Trophoblast cell (in vitro differentiated cells and primary cell): ENCODE results near the gene LRMDA.

Experiments used
- DNase-seq, 2 donors: peaks; one replicate each; pipeline ENCODE4 v3.0.0-alpha.2; 2016
- H2AFZ ChIP-seq: 2 replicates; pipeline ENCODE4 v1.6.1; 2013; ENCODE audit warnings: low read length, moderate library complexity, mild to moderate bottlenecking; ENCODE audit not compliant: insufficient read depth, poor library complexity
- H2AK5ac ChIP-seq: 2 replicates; pipeline ENCODE4 v1.6.1; 2013; ENCODE audit warnings: mild to moderate bottlenecking, low read length
- H2BK120ac ChIP-seq: 2 replicates; pipeline ENCODE4 v1.6.1; 2013; ENCODE audit warnings: low read length, mild to moderate bottlenecking, moderate library complexity; ENCODE audit not compliant: insufficient read depth, poor library complexity
- H2BK12ac ChIP-seq: 2 replicates; pipeline ENCODE4 v1.6.1; 2013; ENCODE audit warnings: mild to moderate bottlenecking, low read length, moderate library complexity
- H2BK5ac ChIP-seq: 2 replicates; pipeline ENCODE4 v1.6.1; 2013; ENCODE audit warnings: low read length, low read depth, moderate library complexity, mild to moderate bottlenecking; ENCODE audit not compliant: poor library complexity
- H3K14ac ChIP-seq: 2 replicates; pipeline ENCODE4 v1.6.1; 2013; ENCODE audit warnings: mild to moderate bottlenecking, low read length
- H3K18ac ChIP-seq: 2 replicates; pipeline ENCODE4 v1.6.1; 2013; ENCODE audit warnings: mild to moderate bottlenecking, low read length
- H3K23ac ChIP-seq: 2 replicates; pipeline ENCODE4 v1.6.1; 2013; ENCODE audit warnings: low read length
- H3K27ac ChIP-seq: 2 replicates; pipeline ENCODE4 v1.5.1; 2013; ENCODE audit warnings: low read depth, mild to moderate bottlenecking, inconsistent platforms, low read length, moderate library complexity
- H3K27me3 ChIP-seq: 2 replicates; pipeline ENCODE4 v1.6.1; 2013; ENCODE audit warnings: inconsistent platforms, mild to moderate bottlenecking, low read length, moderate library complexity; ENCODE audit not compliant: insufficient read depth
- H3K36me3 ChIP-seq, 2 experiments: 1 replicate in 1 of 2; 2 replicates in 1 of 2; pipeline ENCODE4 v1.6.1; 2013; ENCODE audit warnings: low read length in 2 of 2, mild to moderate bottlenecking in 2 of 2, moderate library complexity in 1 of 2; ENCODE audit not compliant: insufficient read depth in 2 of 2, control insufficient read depth in 1 of 2
- H3K4ac ChIP-seq: 2 replicates; pipeline ENCODE4 v1.6.1; 2013; ENCODE audit warnings: low read depth, mild to moderate bottlenecking, low read length, moderate library complexity
- H3K4me1 ChIP-seq, 2 experiments: 1 replicate in 1 of 2; 2 replicates in 1 of 2; pipeline ENCODE4 v1.6.1; 2013; ENCODE audit warnings: low read length in 2 of 2, mild to moderate bottlenecking in 2 of 2, moderate library complexity in 1 of 2; ENCODE audit not compliant: insufficient read depth in 2 of 2, control insufficient read depth in 1 of 2
- H3K4me2 ChIP-seq: 2 replicates; pipeline ENCODE4 v1.6.1; 2013; ENCODE audit warnings: inconsistent platforms, mild to moderate bottlenecking, low read length, moderate library complexity
- H3K4me3 ChIP-seq: 2 replicates; pipeline ENCODE4 v1.5.1; 2013; ENCODE audit warnings: mild to moderate bottlenecking, low read depth, low read length, inconsistent platforms
- H3K79me1 ChIP-seq: one replicate; pipeline ENCODE4 v1.6.1; 2013; ENCODE audit warnings: low read length
- H3K79me2 ChIP-seq: 2 replicates; pipeline ENCODE4 v1.6.1; 2013; ENCODE audit warnings: low read length, mild to moderate bottlenecking; ENCODE audit not compliant: control insufficient read depth, insufficient read depth, poor library complexity
- H3K9ac ChIP-seq: 2 replicates; pipeline ENCODE4 v1.6.1; 2013; ENCODE audit warnings: mild to moderate bottlenecking, low read length
- H3K9me3 ChIP-seq: 2 replicates; pipeline ENCODE4 v1.6.1; 2013; ENCODE audit warnings: low read depth, mild to moderate bottlenecking, control low read depth, inconsistent platforms, low read length; ENCODE audit not compliant: insufficient read depth
- H4K12ac ChIP-seq: 2 replicates; pipeline ENCODE4 v1.6.1; 2013; ENCODE audit warnings: low read depth, mild to moderate bottlenecking, low read length, moderate library complexity
- H4K8ac ChIP-seq: 2 replicates; pipeline ENCODE4 v1.6.1; 2013; ENCODE audit warnings: low read depth, mild to moderate bottlenecking, low read length, moderate library complexity
- H4K91ac ChIP-seq: one replicate; pipeline ENCODE4 v1.6.1; 2013; ENCODE audit warnings: low read depth, mild to moderate bottlenecking, low read length, moderate library complexity
- WGBS: extraction: QIAGEN DNeasy Blood & Tissue Kit; methylation state at CpG from one replicate; pipeline ENCODE4 v1.1.7; 2013; ENCODE audit warnings: missing lambda C conversion rate; ENCODE audit not compliant: insufficient read length, insufficient coverage; ENCODE audit errors: extremely low coverage; 5-methylcytosine and 5-hydroxymethylcytosine counted together

Gene LRMDA

DNA sequence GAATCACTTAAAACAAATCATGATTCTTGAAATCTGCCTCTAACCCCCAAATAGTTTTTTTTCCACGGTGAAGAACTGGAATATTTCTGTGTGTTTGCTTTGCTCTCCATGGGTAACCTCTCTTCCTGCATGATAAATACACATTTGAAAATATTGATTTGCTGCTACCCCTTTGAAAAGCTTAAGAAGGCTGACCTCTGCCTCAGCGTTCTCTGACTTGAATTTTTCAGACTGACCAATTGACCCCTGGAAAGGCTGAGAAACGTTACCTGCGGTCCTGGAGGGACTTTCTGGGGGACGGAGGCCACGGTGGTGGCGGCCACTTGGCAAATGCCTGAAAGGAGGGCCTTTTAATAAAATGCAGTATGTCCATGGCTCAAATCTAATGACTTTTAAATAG lies 520.2 kb downstream of the LRMDA start:
- Histone ChIP-seq H3K14ac (no peak overlapping the region), H4K12ac (no peak overlapping the region), H2BK5ac (no peak overlapping the region), H3K18ac (no peak overlapping the region), H3K23ac (no peak overlapping the region), H3K79me1 (no peaks in the 10 kb centered on the region), H4K91ac (no peak overlapping the region), H3K4me2 (no peak overlapping the region), H3K27me3 (no peaks in the 10 kb centered on the region), H2BK120ac (no peak overlapping the region), H3K9ac (no peak overlapping the region), H3K4me3 (no peak overlapping the region), H3K36me3 (no peaks in the 10 kb centered on the region), H2AK5ac (no peak overlapping the region), H3K79me2 (no peaks in the 10 kb centered on the region), H2BK12ac (no peak overlapping the region), H3K27ac (no peak overlapping the region), H2AFZ (no peak overlapping the region), H3K4me1 (no peaks in the 10 kb centered on the region), H3K4ac (no peak overlapping the region), H3K9me3 (no peaks in the 10 kb centered on the region), H4K8ac (no peak overlapping the region)
- WGBS = no CpG with 5 or more reads among the region's 7 CpGs
- DNase-seq = no peak

DNA sequence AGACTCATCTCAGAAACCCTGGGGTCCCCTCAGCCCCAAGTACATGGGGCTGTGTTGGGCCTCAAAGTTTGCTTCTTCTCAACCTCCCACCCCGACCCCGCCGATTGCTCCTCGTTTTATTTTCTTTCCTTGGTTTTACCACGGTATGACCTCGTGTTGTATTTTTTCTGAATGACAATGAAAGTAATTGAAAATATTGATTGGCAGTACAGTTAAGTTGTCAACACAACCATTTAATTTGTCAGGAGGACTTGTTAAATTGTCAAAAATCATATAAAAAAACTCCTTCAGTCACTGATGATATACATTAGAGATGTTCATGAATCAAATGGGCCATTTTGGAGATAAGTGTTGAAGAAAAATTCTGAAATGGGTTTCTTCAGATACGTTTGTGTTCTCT lies 520.7 kb downstream of the LRMDA start:
- Histone ChIP-seq H4K8ac (no peak overlapping the region), H3K23ac (no peak overlapping the region), H3K4me3 (no peak overlapping the region), H3K36me3 (no peaks in the 10 kb centered on the region), H3K27ac (no peak overlapping the region), H3K18ac (no peak overlapping the region), H3K79me2 (no peaks in the 10 kb centered on the region), H4K12ac (no peak overlapping the region), H3K14ac (no peak overlapping the region), H4K91ac (no peak overlapping the region), H2BK120ac (no peak overlapping the region), H3K79me1 (no peaks in the 10 kb centered on the region), H2BK12ac (no peak overlapping the region), H3K27me3 (no peaks in the 10 kb centered on the region), H3K4me1 (no peaks in the 10 kb centered on the region), H3K4ac (no peak overlapping the region), H2AK5ac (no peak overlapping the region), H2BK5ac (no peak overlapping the region), H3K4me2 (no peak overlapping the region), H3K9ac (no peak overlapping the region), H2AFZ (no peak overlapping the region), H3K9me3 (no peaks in the 10 kb centered on the region)
- DNase-seq = no peak
- WGBS = no CpG with 5 or more reads among the region's 7 CpGs

DNA sequence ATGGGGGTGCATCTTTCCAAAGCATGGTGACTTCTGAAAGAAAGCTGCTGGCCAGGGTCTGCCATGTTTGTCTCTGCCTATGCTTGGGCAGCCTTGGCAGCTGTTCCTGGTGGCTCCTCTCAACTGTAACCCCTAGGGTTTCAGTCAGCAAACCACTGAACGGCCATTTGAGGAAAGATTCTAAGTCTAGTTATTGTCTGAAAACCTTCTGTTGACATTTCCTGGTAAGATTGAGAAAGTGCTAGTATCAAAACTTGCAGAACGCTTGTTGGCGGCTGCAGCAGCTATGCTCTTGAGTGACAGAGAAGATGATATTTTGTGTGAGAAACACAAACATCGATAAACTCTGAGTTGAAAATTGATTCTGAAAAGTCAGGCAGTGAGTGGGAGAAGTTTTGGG lies 523.1 kb downstream of the LRMDA start:
- no peak overlapping the region for H3K23ac ChIP-seq
- no peak overlapping the region for H3K18ac ChIP-seq
- H3K4me1 ChIP-seq = peaks cover 5% of the 10 kb centered on the region in 2 experiments
- H4K8ac ChIP-seq = no peak overlapping the region
- H3K4me3 ChIP-seq = no peak overlapping the region
- no peak overlapping the region for H3K27ac ChIP-seq
- H3K9me3 ChIP-seq = no peaks in the 10 kb centered on the region
- no peak overlapping the region for H4K12ac ChIP-seq
- no peak overlapping the region for H2AK5ac ChIP-seq
- DNase-seq = no peak
- no peak overlapping the region for H2BK12ac ChIP-seq
- no peaks in the 10 kb centered on the region for H3K79me1 ChIP-seq
- no peak overlapping the region for H2BK120ac ChIP-seq
- no peak overlapping the region for H3K4ac ChIP-seq
- H3K9ac ChIP-seq = no peak overlapping the region
- no peaks in the 10 kb centered on the region for H3K79me2 ChIP-seq
- H4K91ac ChIP-seq = no peak overlapping the region
- H2AFZ ChIP-seq = no peak overlapping the region
- no peak overlapping the region for H2BK5ac ChIP-seq
- no peaks in the 10 kb centered on the region for H3K36me3 ChIP-seq
- H3K27me3 ChIP-seq = no peaks in the 10 kb centered on the region
- H3K14ac ChIP-seq = no peak overlapping the region
- WGBS = no CpG with 5 or more reads among the region's 4 CpGs
- no peak overlapping the region for H3K4me2 ChIP-seq

DNA sequence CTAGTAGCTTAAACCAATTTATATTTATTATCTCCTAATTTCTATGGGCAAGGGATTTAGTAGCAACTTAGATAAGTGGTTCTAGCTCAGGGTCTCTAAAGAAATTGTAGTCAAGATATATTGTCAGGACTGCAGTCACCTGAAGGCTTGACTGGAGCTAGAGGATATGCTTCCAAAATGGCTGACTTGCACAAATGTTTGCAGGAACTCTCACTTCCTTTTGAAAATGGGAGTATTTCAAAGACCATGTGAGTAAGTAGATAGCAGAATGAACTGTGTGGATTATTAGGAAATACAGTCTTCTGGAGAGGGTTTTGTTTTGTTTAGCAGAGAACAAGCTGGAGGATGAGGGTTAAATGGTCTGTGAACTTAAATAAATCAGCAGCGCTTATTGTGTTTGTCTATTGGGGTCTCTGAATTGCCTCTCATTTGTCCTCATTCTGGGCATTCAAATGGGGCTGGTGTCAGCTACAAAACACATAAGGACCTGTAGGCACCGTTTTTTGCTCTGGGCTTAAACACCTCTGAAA lies 524.6 kb downstream of the LRMDA start:
- Histone ChIP-seq H3K9ac (no peak overlapping the region), H3K79me2 (no peaks in the 10 kb centered on the region), H3K4me1 (peaks cover 5% of the 10 kb centered on the region in 2 experiments), H3K4me3 (no peak overlapping the region), H2AFZ (no peak overlapping the region), H3K79me1 (no peaks in the 10 kb centered on the region), H3K23ac (no peak overlapping the region), H2BK12ac (no peak overlapping the region), H4K12ac (no peak overlapping the region), H3K18ac (no peak overlapping the region), H3K9me3 (no peaks in the 10 kb centered on the region), H3K4ac (no peak overlapping the region), H3K4me2 (no peak overlapping the region), H2BK120ac (no peak overlapping the region), H3K27ac (no peak overlapping the region), H3K36me3 (no peaks in the 10 kb centered on the region), H4K8ac (no peak overlapping the region), H3K14ac (no peak overlapping the region), H2AK5ac (no peak overlapping the region), H3K27me3 (no peaks in the 10 kb centered on the region), H4K91ac (no peak overlapping the region), H2BK5ac (no peak overlapping the region)
- no CpG with 5 or more reads among the region's 2 CpGs for WGBS
- DNase-seq = no peak
